GM21717 (cell line): ENCODE data around the gene PLEKHM1.
"Not testable (repeated sequence)": the region's sequence is repeated elsewhere in the genome, so short reads cannot be mapped to it uniquely, and the experiment has no call there.

ENCODE experiments used
- ATAC-seq: cut with Tn5 transposase; IDR thresholded peaks from one replicate; pipeline ENCODE4 v1.9.1; 2021; ENCODE audit warnings: mild to moderate bottlenecking, moderate library complexity; ENCODE audit not compliant: unreplicated experiment

Gene PLEKHM1

GRCh38 chr17:45490615-45491433 is at the start of gene PLEKHM1:
PLEKHM1 (minus strand) TSS chr17:45490721; CDS start chr17:45482484, 8,237 bp downstream.
- ATAC-seq = peak; percentile 90

GRCh38 chr17:45538168-45538567 is 47.6 kb upstream of the PLEKHM1 start:
- not testable (repeated sequence) for ATAC-seq

GRCh38 chr17:45506072-45506471 is 15.6 kb upstream of the PLEKHM1 start:
- not testable (repeated sequence) for ATAC-seq

- ATAC-seq = not testable (repeated sequence)
These were observed 14.7 kb upstream of the PLEKHM1 start for GRCh38 chr17:45505183-45505582.

GRCh38 chr17:45501092-45501707 is 10.7 kb upstream of the PLEKHM1 start:
- ATAC-seq = not testable (repeated sequence)

- ATAC-seq = not testable (repeated sequence)
These were observed 10.0 kb upstream of the PLEKHM1 start for GRCh38 chr17:45500478-45500877.

- ATAC-seq = not testable (repeated sequence)
These were observed 8.7 kb upstream of the PLEKHM1 start for GRCh38 chr17:45499208-45499607.

GRCh38 chr17:45498377-45498776 is 7.9 kb upstream of the PLEKHM1 start:
- ATAC-seq = not testable (repeated sequence)

GRCh38 chr17:45497449-45497848 is 6.9 kb upstream of the PLEKHM1 start:
- ATAC-seq = not testable (repeated sequence)

- ATAC-seq = not testable (repeated sequence)
These were observed 6.0 kb upstream of the PLEKHM1 start for GRCh38 chr17:45496507-45496906.

- not testable (repeated sequence) for ATAC-seq
These were observed 4.0 kb upstream of the PLEKHM1 start for GRCh38 chr17:45494556-45494955.

GRCh38 chr17:45492156-45492555 is 1.6 kb upstream of the PLEKHM1 start:
- not testable (repeated sequence) for ATAC-seq

GRCh38 chr17:45490198-45490597 is 323 bp downstream of the PLEKHM1 start:
- ATAC-seq = peak; percentile 7

- ATAC-seq = not testable (repeated sequence)
These were observed 2.8 kb downstream of the PLEKHM1 start for GRCh38 chr17:45487704-45488103.

- not testable (repeated sequence) for ATAC-seq
These were observed 6.8 kb downstream of the PLEKHM1 start for GRCh38 chr17:45483591-45484216.

- not testable (repeated sequence) for ATAC-seq
These were observed 7.3 kb downstream of the PLEKHM1 start for GRCh38 chr17:45483177-45483576.

GRCh38 chr17:45482317-45482716 is 8.2 kb downstream of the PLEKHM1 start:
- ATAC-seq = not testable (repeated sequence)

- ATAC-seq = not testable (repeated sequence)
These were observed 15.1 kb downstream of the PLEKHM1 start for GRCh38 chr17:45475436-45475835.

- ATAC-seq = not testable (repeated sequence)
These were observed 18.3 kb downstream of the PLEKHM1 start for GRCh38 chr17:45472249-45472648.

- ATAC-seq = not testable (repeated sequence)
These were observed 21.3 kb downstream of the PLEKHM1 start for GRCh38 chr17:45469204-45469563.
